ENCODE data around the gene EXOC6. TPM values are rescaled to one million over a fixed set of nuclear protein-coding genes. Genes with fewer than 3 reads are reported as not detected.

Gene EXOC6
- polyA plus RNA-seq, 1 experiment: 23.8 TPM

DNA sequence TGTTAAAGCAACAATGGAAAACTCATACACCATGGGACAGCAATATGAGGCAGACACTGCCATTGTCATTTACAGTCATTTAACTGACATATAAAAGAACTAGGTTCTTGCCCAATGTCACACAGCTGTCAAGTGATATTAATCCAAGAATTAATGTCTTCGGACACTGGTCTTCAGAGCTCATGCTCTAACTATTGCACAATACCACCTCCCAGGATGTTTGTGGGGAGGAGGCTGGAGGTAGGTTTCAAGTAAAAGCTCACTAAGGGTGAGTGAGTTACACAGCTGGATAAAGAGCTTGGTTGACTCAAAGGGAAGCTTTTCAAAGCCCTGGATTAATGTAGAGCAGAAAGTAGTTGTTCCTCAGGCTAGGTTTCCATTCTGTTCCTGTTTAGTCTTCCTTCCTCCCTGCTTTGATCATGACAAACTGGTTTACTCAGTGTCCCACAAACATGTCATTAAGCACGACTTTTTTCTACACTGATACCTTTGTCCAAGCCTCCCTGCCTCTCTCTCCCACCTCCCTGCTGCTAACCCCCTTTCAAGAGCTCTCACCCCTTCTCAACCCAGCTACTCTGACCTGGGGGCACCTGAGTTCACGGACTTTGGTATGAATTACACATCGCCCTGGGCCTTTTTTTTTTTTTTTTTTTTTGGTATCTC, 987 bp upstream of the EXOC6 start:
- no peak for DNase-seq (ENCODE audit: low read depth)
- no peaks in the 10 kb centered on the region for H3K36me3 ChIP-seq (ENCODE audit: control insufficient read depth, insufficient read depth, low read length)
- TF ChIP-seq, protein P1, sequence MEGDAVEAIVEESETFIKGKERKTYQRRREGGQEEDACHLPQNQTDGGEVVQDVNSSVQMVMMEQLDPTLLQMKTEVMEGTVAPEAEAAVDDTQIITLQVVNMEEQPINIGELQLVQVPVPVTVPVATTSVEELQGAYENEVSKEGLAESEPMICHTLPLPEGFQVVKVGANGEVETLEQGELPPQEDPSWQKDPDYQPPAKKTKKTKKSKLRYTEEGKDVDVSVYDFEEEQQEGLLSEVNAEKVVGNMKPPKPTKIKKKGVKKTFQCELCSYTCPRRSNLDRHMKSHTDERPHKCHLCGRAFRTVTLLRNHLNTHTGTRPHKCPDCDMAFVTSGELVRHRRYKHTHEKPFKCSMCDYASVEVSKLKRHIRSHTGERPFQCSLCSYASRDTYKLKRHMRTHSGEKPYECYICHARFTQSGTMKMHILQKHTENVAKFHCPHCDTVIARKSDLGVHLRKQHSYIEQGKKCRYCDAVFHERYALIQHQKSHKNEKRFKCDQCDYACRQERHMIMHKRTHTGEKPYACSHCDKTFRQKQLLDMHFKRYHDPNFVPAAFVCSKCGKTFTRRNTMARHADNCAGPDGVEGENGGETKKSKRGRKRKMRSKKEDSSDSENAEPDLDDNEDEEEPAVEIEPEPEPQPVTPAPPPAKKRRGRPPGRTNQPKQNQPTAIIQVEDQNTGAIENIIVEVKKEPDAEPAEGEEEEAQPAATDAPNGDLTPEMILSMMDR (IDR thresholded peaks at IDR 0.05; ENCODE audit: insufficient read depth, low read depth, low read length): no peak
- H3K27me3 ChIP-seq (ENCODE audit: control insufficient read depth, insufficient read depth, low read length): no peaks in the 10 kb centered on the region
- POLR2A ChIA-PET: no interaction called here
- H3K4me3 ChIP-seq (ENCODE audit: low read depth, low read length): no peak overlapping the region
- CTCF ChIA-PET: interaction anchor here (0.5 to 1.6 kb wide), 3 partner anchors 9 to 155 kb away, joined by 3 read pairs; no protein-coding TSS in a partner anchor

DNA sequence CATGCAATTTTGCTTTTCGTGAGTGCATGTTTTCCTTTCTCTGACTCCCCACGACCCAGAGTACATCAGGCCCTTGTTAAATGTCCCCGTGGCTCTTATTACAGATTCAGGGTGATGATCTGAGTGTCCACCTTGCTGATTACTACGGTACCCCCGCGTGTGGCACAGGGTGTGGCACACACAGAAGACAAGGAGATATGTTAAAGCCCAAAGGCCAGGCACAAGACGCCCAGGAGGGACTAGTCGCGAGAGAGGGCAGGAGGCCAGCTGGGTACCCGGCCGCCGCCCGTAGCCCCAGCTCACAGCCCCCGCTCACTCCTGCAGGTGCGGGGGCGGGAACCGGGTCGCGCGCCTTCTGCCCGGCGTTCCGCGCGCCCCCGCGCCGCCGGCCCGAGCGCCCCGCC, 281 bp upstream of the EXOC6 start:
- TF ChIP-seq, protein P1 (IDR thresholded peaks at IDR 0.05; ENCODE audit: insufficient read depth, low read depth, low read length): no peak
- POLR2A ChIA-PET: interaction anchor here (0.6 kb wide), 1 partner anchor 14 kb away, joined by 9 read pairs; no protein-coding TSS in a partner anchor
- Histone ChIP-seq H3K27me3 (ENCODE audit: control insufficient read depth, insufficient read depth, low read length) (no peaks in the 10 kb centered on the region), H3K36me3 (ENCODE audit: control insufficient read depth, insufficient read depth, low read length) (no peaks in the 10 kb centered on the region), H3K4me3 (ENCODE audit: low read depth, low read length) (peak overlapping the region; percentile 95)
- CTCF ChIA-PET: interaction anchor here (0.6 to 1.6 kb wide), 7 partner anchors 9 to 707 kb away, joined by 3 to 5 read pairs (median 3); no protein-coding TSS in a partner anchor
- no peak for DNase-seq (ENCODE audit: low read depth)

DNA sequence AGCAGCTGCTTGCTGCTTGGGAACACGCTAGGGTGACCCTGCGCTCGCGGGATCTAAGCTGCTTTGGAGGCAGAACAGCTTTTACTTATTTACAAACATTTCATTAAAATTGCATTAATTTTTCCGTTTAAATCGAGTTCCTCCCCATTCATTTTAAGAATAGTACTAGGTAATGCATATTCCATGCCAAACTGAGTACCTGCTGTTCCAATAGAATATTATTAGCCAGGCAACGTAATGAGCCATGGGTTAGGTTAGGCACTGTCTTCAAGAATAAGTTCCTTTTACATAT, 860 bp downstream of the EXOC6 start:
- no peak for DNase-seq (ENCODE audit: low read depth)
- peak overlapping the region; percentile 95 for H3K4me3 ChIP-seq (ENCODE audit: low read depth, low read length)
- no peaks in the 10 kb centered on the region for H3K27me3 ChIP-seq (ENCODE audit: control insufficient read depth, insufficient read depth, low read length)
- ChIA-PET POLR2A (no interaction called here), CTCF (interaction anchor here (1.0 to 1.5 kb wide), 4 partner anchors 8 to 27 kb away, joined by 3 to 5 read pairs (median 4); no protein-coding TSS in a partner anchor)
- no peaks in the 10 kb centered on the region for H3K36me3 ChIP-seq (ENCODE audit: control insufficient read depth, insufficient read depth, low read length)
- TF ChIP-seq, protein P1 (IDR thresholded peaks at IDR 0.05; ENCODE audit: insufficient read depth, low read depth, low read length): no peak

DNA sequence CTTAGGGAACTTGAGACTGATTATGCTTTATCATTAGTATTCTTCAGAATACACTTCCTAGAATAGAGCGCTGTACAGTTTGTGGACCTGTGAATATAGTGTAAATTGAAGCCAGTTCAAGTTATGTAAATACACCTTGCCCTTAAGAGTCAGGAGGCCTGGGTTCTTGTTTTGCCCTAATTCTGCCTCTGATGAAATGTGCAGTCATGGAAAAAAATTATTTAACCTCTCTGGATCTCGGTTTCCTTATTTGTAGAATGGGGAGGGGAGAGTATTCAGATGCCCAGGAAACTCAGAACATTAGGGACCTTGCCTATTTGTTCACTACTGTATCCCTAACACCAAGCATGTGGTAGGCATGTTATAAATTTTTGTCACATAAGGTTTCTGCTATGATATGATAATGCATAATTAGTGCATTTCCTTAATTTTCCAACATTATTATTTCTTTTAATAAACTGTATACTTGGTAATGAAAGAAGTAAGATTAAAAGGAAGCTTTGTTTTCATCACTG, 1.3 kb downstream of the EXOC6 start:
- H3K36me3 ChIP-seq (ENCODE audit: control insufficient read depth, insufficient read depth, low read length): no peaks in the 10 kb centered on the region
- POLR2A ChIA-PET: interaction anchor here (0.5 kb wide), 1 partner anchor 10 kb away, joined by 6 read pairs; no protein-coding TSS in a partner anchor
- CTCF ChIA-PET: interaction anchor here (1.0 to 1.5 kb wide), 4 partner anchors 9 to 276 kb away, joined by 3 to 4 read pairs (median 4); partner anchors contain the start of gene IDE
- no peaks in the 10 kb centered on the region for H3K27me3 ChIP-seq (ENCODE audit: control insufficient read depth, insufficient read depth, low read length)
- peak overlapping the region; percentile 95; the same call in 1 of the 2 replicates for H3K4me3 ChIP-seq (ENCODE audit: low read depth, low read length)
- no peak for DNase-seq (ENCODE audit: low read depth)
- TF ChIP-seq, protein P1 (IDR thresholded peaks at IDR 0.05; ENCODE audit: insufficient read depth, low read depth, low read length): no peak

DNA sequence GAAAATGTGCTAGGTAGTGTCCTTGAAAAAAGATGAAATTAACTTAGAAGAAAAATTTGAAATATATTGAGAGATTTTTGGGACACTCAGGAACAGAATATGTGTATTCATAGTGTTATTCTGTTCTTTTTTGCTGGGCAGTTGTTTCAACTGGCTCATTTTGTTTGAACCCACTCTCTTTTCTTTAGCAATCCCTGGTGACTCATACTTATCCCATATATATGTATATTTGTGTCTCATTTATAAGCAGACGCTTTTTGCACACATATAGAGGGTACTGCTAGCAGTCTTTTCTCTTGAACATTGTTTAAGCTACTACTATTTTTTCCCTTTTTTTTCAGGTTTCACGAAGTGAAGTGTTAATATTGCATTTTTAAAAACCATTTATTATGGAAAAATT, 1.9 kb downstream of the EXOC6 start:
- ChIA-PET POLR2A (interaction anchor here (0.5 kb wide), 1 partner anchor 10 kb away, joined by 6 read pairs; no protein-coding TSS in a partner anchor), CTCF (interaction anchor here (0.6 to 1.3 kb wide), 3 partner anchors 9 to 851 kb away, joined by 3 to 4 read pairs (median 3); partner anchors contain the start of gene IDE)
- Histone ChIP-seq H3K36me3 (ENCODE audit: control insufficient read depth, insufficient read depth, low read length) (no peaks in the 10 kb centered on the region), H3K4me3 (ENCODE audit: low read depth, low read length) (no peak overlapping the region), H3K27me3 (ENCODE audit: control insufficient read depth, insufficient read depth, low read length) (no peaks in the 10 kb centered on the region)
- no peak for DNase-seq (ENCODE audit: low read depth)
- TF ChIP-seq, protein P1 (IDR thresholded peaks at IDR 0.05; ENCODE audit: insufficient read depth, low read depth, low read length): no peak

Data from BJ (cell line).